B cell (primary cell): ENCODE results near the gene COG7. TPM values are rescaled to one million over a fixed set of nuclear protein-coding genes. Genes with fewer than 3 reads are reported as not detected.

Experiments used
- ATAC-seq: fragments of 200-7000 bp; cut with Tn5 transposase; one replicate; pipeline ENCODE4 v1.10.0; 2021; ENCODE audit warnings: low read depth, mild to moderate bottlenecking, moderate number of reproducible peaks, moderate library complexity
- CTCF ChIA-PET: fragments of 350-600 bp; sonication (Branson Sonifier 250); formaldehyde crosslinking; loops from one replicate; lab custom pipeline; 2021; ENCODE audit warnings: antibody characterized with exemption, inconsistent platforms; lab: Charles Lee
- POLR2A ChIA-PET: fragments of 350-600 bp; sonication (Branson Sonifier 250); formaldehyde crosslinking; loops from one replicate; lab custom pipeline; 2021; ENCODE audit warnings: antibody characterized with exemption; lab: Charles Lee
- DNase-seq: peaks from one replicate; pipeline ENCODE4 v3.0.0; 2013
- H2AFZ ChIP-seq: 2 replicates; pipeline ENCODE4 v1.6.1; 2012; ENCODE audit warnings: mild to moderate bottlenecking, low read depth, low read length; ENCODE audit not compliant: insufficient read depth, poor library complexity, severe bottlenecking
- H3K27ac ChIP-seq, 2 donors: 1 replicate in 1 of 2; 2 replicates in 1 of 2; pipeline ENCODE4 v1.5.1; 2012 to 2013; ENCODE audit warnings: low read length in 2 of 2, mild to moderate bottlenecking in 2 of 2, moderate library complexity in 1 of 2
- H3K27me3 ChIP-seq, 4 experiments: fragments of 200-600 bp in 1 of 4; sonication (generic) in 1 of 4; replicated peaks in 1 of 4; 1 replicate in 2 of 4; 2 replicates in 2 of 4; pipeline versions ENCODE4 v1.6.1 to v1.7.0; 2013 to 2016; ENCODE audit warnings: low read length in 3 of 4, mild to moderate bottlenecking in 2 of 4, mixed read lengths in 1 of 4, moderate library complexity in 1 of 4; ENCODE audit not compliant: insufficient read depth in 4 of 4, control insufficient read depth in 3 of 4; ENCODE audit errors: control extremely low read depth in 1 of 4
- H3K36me3 ChIP-seq, 2 experiments: replicated peaks in 1 of 2; 1 replicate in 1 of 2; 2 replicates in 1 of 2; pipeline versions ENCODE4 v1.6.1 to v1.7.1; 2013; ENCODE audit warnings: low read length in 1 of 2; ENCODE audit not compliant: insufficient read depth in 2 of 2, control insufficient read depth in 1 of 2; ENCODE audit errors: control extremely low read depth in 1 of 2, extremely low read depth in 1 of 2
- H3K4me1 ChIP-seq, 2 donors: fragments of 200-600 bp in 1 of 2; sonication (generic) in 1 of 2; 1 replicate in 1 of 2; 2 replicates in 1 of 2; pipeline versions ENCODE4 v1.5.1 to v1.6.1; 2013 to 2017; ENCODE audit warnings: low read length in 2 of 2; ENCODE audit not compliant: control insufficient read depth in 2 of 2, insufficient read depth in 2 of 2
- H3K4me2 ChIP-seq: replicated peaks from 2 replicates; pipeline ENCODE3; 2012; ENCODE audit warnings: mild to moderate bottlenecking, low read depth, low read length; ENCODE audit not compliant: poor library complexity, severe bottlenecking
- H3K4me3 ChIP-seq, 5 experiments: fragments of 200-600 bp in 1 of 5; sonication (generic) in 1 of 5; 1 replicate in 3 of 5; 2 replicates in 2 of 5; pipeline versions ENCODE4 v1.5.1 to v1.7.0; 2011 to 2016; ENCODE audit warnings: low read length in 4 of 5, mild to moderate bottlenecking in 4 of 5, low read depth in 2 of 5, control low read depth in 1 of 5, moderate library complexity in 1 of 5; ENCODE audit not compliant: insufficient read depth in 1 of 5; ENCODE audit errors: control extremely low read depth in 1 of 5, extremely low read depth in 1 of 5
- H3K79me2 ChIP-seq: fragments of 200-600 bp; sonication (generic); one replicate; pipeline ENCODE4 v1.6.0; 2016; ENCODE audit warnings: low read length; ENCODE audit not compliant: control insufficient read depth, insufficient read depth
- H3K9ac ChIP-seq: fragments of 200-600 bp; sonication (generic); 2 replicates; pipeline ENCODE4 v1.6.1; 2017; ENCODE audit warnings: mild to moderate bottlenecking, low read length, moderate library complexity
- H3K9me3 ChIP-seq, 3 donors: one replicate each; pipeline versions ENCODE4 v1.6.1 to v1.7.1; 2013; ENCODE audit warnings: low read length in 2 of 3; ENCODE audit not compliant: control insufficient read depth in 2 of 3, insufficient read depth in 1 of 3; ENCODE audit errors: control extremely low read depth in 1 of 3
- H4K20me1 ChIP-seq: 2 replicates; pipeline ENCODE4 v1.6.0; 2012; ENCODE audit warnings: mild to moderate bottlenecking, low read length; ENCODE audit not compliant: insufficient read depth, control insufficient read depth, poor library complexity, severe bottlenecking
- H3K27ac Mint-ChIP-seq: one replicate; pipeline ENCODE4 v1.8.0; 2021; ENCODE audit warnings: mixed read lengths
- H3K27me3 Mint-ChIP-seq: one replicate; pipeline ENCODE4 v1.8.0; 2021; ENCODE audit warnings: mixed read lengths
- H3K4me1 Mint-ChIP-seq: one replicate; pipeline ENCODE4 v1.8.0; 2021; ENCODE audit warnings: mixed read lengths
- H3K4me3 Mint-ChIP-seq: one replicate; pipeline ENCODE4 v1.8.0; 2021; ENCODE audit warnings: mixed read lengths
- H3K9me3 Mint-ChIP-seq: one replicate; pipeline ENCODE4 v1.8.0; 2022; ENCODE audit warnings: mixed read lengths; ENCODE audit not compliant: insufficient read depth
- CTCF ChIP-seq: fragments of 200-600 bp; IDR thresholded peaks from one replicate; pipeline ENCODE4 v1.8.0; 2022; ENCODE audit warnings: antibody characterized with exemption, mild to moderate bottlenecking
- EZH2 ChIP-seq: IDR thresholded peaks from 2 replicates; pipeline ENCODE4 v1.6.1; 2012; ENCODE audit warnings: borderline replicate concordance, low read depth, mild to moderate bottlenecking, moderate library complexity, low read length; ENCODE audit not compliant: insufficient read depth, poor library complexity, severe bottlenecking
- WGBS: methylation state at CpG from one replicate; pipeline ENCODE4 v1.1.5; 2013; ENCODE audit warnings: missing lambda C conversion rate; ENCODE audit not compliant: insufficient coverage; 5-methylcytosine and 5-hydroxymethylcytosine counted together
- intact Hi-C: fragments of 100-400 bp; cut with micrococcal nuclease; formaldehyde crosslinking; loops from one replicate; pipeline ENCODE4 v1.10.0; 2022
- polyA plus RNA-seq: library from polyadenylated mRNA; depleted of rRNA; stranded (reverse); fragments of >200 nt; gene quantifications from 2 replicates; pipeline ENCODE4 v1.2.3, GENCODE V29; 2012
- total RNA-seq, 2 donors: library from RNA; stranded (reverse); fragments of 120-200 nt in 1 of 2; gene quantifications; 1 replicate in 1 of 2; 2 replicates in 1 of 2; pipeline versions ENCODE4 v1.2.3 to v1.2.4, GENCODE V29; 2013 to 2022

COG7 gene
- total and polyA plus RNA-seq, 2 donors (not counting 1 experiment from before 2014, with no cell fraction given): 21.3 to 37.8 TPM

- intact Hi-C loops: no loop called here
- Histone ChIP-seq H4K20me1 (peaks cover 59% of the 10 kb centered on the region), H3K27ac (no peak overlapping the region), H3K27me3 (no peaks in the 10 kb centered on the region), H3K4me1 (no peaks in the 10 kb centered on the region), H3K4me2 (no peak overlapping the region), H3K79me2 (no peaks in the 10 kb centered on the region), H3K36me3 (peaks cover 22 to 59% of the 10 kb centered on the region in 2 experiments), H3K4me3 (no peak overlapping the region), H3K9ac (no peak overlapping the region), H2AFZ (no peak overlapping the region), H3K9me3 (no peaks in the 10 kb centered on the region)
- TF ChIP-seq CTCF (no peak), EZH2 (no peak)
- DNase-seq (no peak), ATAC-seq (no peak)
- Mint-ChIP-seq H3K4me1 (no peaks in the 10 kb centered on the region), H3K9me3 (no peaks in the 10 kb centered on the region), H3K27me3 (no peaks in the 10 kb centered on the region), H3K4me3 (no peak overlapping the region), H3K27ac (no peak overlapping the region)
- WGBS: 100% methylated on average over 1 of the region's 4 CpGs
- ChIA-PET CTCF (interaction anchor here (1.4 kb wide), 2 partner anchors 30 to 40 kb away, joined by 3 read pairs; no protein-coding TSS in a partner anchor), POLR2A (interaction anchor here (0.6 kb wide), 1 partner anchor 17 kb away, joined by 7 read pairs; no protein-coding TSS in a partner anchor)
Observed at GRCh38 chr16:23466162-23466885, 13.3 kb upstream of the COG7 start.

GRCh38 chr16:23465179-23465578 lies 12.2 kb upstream of the COG7 start:
- ATAC-seq: no peak
- Histone ChIP-seq H3K36me3 (peaks cover 20 to 49% of the 10 kb centered on the region in 2 experiments), H3K27me3 (no peaks in the 10 kb centered on the region), H3K4me2 (no peak overlapping the region), H4K20me1 (peaks cover 47% of the 10 kb centered on the region), H2AFZ (no peak overlapping the region), H3K4me1 (no peaks in the 10 kb centered on the region), H3K9ac (no peak overlapping the region), H3K79me2 (no peaks in the 10 kb centered on the region), H3K27ac (no peak overlapping the region), H3K4me3 (no peak overlapping the region), H3K9me3 (no peaks in the 10 kb centered on the region)
- Mint-ChIP-seq H3K4me1 (no peaks in the 10 kb centered on the region), H3K4me3 (no peak overlapping the region), H3K9me3 (no peaks in the 10 kb centered on the region), H3K27ac (no peak overlapping the region), H3K27me3 (no peaks in the 10 kb centered on the region)
- no CpG with 5 or more reads among the region's 2 CpGs for WGBS
- DNase-seq: no peak
- POLR2A ChIA-PET: no interaction called here
- intact Hi-C loops: no loop called here
- CTCF ChIA-PET: interaction anchor here (0.7 to 1.4 kb wide), 3 partner anchors 29 to 106 kb away, joined by 3 read pairs; no protein-coding TSS in a partner anchor
- TF ChIP-seq CTCF (no peak), EZH2 (no peak)
